BJ (cell line): ENCODE data around the gene PPP3CA. TPM values are rescaled to one million over a fixed set of nuclear protein-coding genes. Genes with fewer than 3 reads are reported as not detected.

Source experiments
- CTCF ChIA-PET: fragments of 350-600 bp; formaldehyde crosslinking; extraction: SDS; loops from one replicate; lab custom pipeline; 2021; ENCODE audit warnings: antibody characterized with exemption, inconsistent platforms; lab: Yijun Ruan, JAX
- POLR2A ChIA-PET: fragments of 300-600 bp; sonication (Branson Sonifier 250); formaldehyde crosslinking; extraction: SDS; loops from one replicate; lab custom pipeline; 2021; ENCODE audit warnings: antibody characterized with exemption; lab: Charles Lee
- DNase-seq: peaks from one replicate; pipeline ENCODE4 v3.0.0-alpha.2; 2011; ENCODE audit warnings: low read depth
- H3K27me3 ChIP-seq: 2 replicates; pipeline ENCODE4 v1.6.0; 2011; ENCODE audit warnings: low read length; ENCODE audit not compliant: control insufficient read depth, insufficient read depth
- H3K36me3 ChIP-seq: 2 replicates; pipeline ENCODE4 v1.5.1; 2011; ENCODE audit warnings: low read length; ENCODE audit not compliant: control insufficient read depth, insufficient read depth
- H3K4me3 ChIP-seq: 2 replicates; pipeline ENCODE4 v1.5.1; 2011; ENCODE audit warnings: low read depth, mild to moderate bottlenecking, control low read depth, low read length
- polyA plus RNA-seq: library from polyadenylated mRNA; depleted of rRNA; stranded (reverse); fragments of >200 nt; gene quantifications from 2 replicates; pipeline ENCODE4 v1.2.3, GENCODE V29; 2011
- TF ChIP-seq, protein P1 (sequence below): IDR thresholded peaks from 2 replicates; pipeline ENCODE4 v1.5.1; 2011; ENCODE audit warnings: low read depth, mild to moderate bottlenecking, control low read depth, inconsistent platforms, low read length, moderate library complexity; ENCODE audit not compliant: insufficient read depth

PPP3CA gene
- polyA plus RNA-seq, 1 experiment = 10.6 TPM

DNA sequence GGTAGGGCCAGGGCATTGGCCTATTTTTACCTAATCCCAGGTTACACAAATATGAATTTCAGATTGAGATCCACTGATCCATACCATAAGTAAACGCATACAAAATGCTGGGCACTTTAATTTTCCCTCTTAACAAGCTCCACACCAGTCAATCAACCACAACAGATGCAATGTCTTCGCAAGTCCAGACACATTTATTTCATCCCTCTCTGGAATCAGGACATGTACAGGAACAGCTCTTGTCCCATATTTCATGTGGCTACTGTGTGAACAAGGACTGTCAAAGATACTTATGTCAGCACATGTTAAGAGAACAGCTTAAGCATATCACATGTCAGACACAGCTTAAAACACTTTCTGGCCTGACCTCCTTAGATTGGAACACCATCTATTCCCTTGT, 145.9 kb downstream of the PPP3CA start:
- Histone ChIP-seq H3K27me3 (no peaks in the 10 kb centered on the region), H3K36me3 (no peaks in the 10 kb centered on the region), H3K4me3 (no peak overlapping the region)
- TF ChIP-seq, protein P1, sequence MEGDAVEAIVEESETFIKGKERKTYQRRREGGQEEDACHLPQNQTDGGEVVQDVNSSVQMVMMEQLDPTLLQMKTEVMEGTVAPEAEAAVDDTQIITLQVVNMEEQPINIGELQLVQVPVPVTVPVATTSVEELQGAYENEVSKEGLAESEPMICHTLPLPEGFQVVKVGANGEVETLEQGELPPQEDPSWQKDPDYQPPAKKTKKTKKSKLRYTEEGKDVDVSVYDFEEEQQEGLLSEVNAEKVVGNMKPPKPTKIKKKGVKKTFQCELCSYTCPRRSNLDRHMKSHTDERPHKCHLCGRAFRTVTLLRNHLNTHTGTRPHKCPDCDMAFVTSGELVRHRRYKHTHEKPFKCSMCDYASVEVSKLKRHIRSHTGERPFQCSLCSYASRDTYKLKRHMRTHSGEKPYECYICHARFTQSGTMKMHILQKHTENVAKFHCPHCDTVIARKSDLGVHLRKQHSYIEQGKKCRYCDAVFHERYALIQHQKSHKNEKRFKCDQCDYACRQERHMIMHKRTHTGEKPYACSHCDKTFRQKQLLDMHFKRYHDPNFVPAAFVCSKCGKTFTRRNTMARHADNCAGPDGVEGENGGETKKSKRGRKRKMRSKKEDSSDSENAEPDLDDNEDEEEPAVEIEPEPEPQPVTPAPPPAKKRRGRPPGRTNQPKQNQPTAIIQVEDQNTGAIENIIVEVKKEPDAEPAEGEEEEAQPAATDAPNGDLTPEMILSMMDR = no peak
- DNase-seq = no peak
- ChIA-PET POLR2A (no interaction called here), CTCF (interaction anchor here (1.1 to 1.4 kb wide), 2 partner anchors 13 to 17 kb away, joined by 3 to 6 read pairs; no protein-coding TSS in a partner anchor)

- TF ChIP-seq, protein P1 = no peak
- DNase-seq = peak; percentile 67
- Histone ChIP-seq H3K36me3 (no peaks in the 10 kb centered on the region), H3K27me3 (no peaks in the 10 kb centered on the region), H3K4me3 (no peak overlapping the region)
- CTCF ChIA-PET = interaction anchor here (1.4 kb wide), 1 partner anchor 18 kb away, joined by 6 read pairs; no protein-coding TSS in a partner anchor
- POLR2A ChIA-PET = no interaction called here
Observed at GRCh38 chr4:101200561-101200960, 146.8 kb downstream of the PPP3CA start.

- TF ChIP-seq, protein P1 = no peak
- POLR2A ChIA-PET = no interaction called here
- Histone ChIP-seq H3K36me3 (no peaks in the 10 kb centered on the region), H3K4me3 (no peak overlapping the region), H3K27me3 (no peaks in the 10 kb centered on the region)
- CTCF ChIA-PET = no interaction called here
- peak; percentile 21 for DNase-seq
Observed at GRCh38 chr4:101199507-101200285, 147.6 kb downstream of the PPP3CA start.

- H3K4me3 ChIP-seq = no peak overlapping the region
- H3K27me3 ChIP-seq = no peaks in the 10 kb centered on the region
- H3K36me3 ChIP-seq = no peaks in the 10 kb centered on the region
- ChIA-PET POLR2A (no interaction called here), CTCF (no interaction called here)
- DNase-seq = no peak
- TF ChIP-seq, protein P1 = no peak
Observed at GRCh38 chr4:101198682-101199339, 148.5 kb downstream of the PPP3CA start.

DNA sequence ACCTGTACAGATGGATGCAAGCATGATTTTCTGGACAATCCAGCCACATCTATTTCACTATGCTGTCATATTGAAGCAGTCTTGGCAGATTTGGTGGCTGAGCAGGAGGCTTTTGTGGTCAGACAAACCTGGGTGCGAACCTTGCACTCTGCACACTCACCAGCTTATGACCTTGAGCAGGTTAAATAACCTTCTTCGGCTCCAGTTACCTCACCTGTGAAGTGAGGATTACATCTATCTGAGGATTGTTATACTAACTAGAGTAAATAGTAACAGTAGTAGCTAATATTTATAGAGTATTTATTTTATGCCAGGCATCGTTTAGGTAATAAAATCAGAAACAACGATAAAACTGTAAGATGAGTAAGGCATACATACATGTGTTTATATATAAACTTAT, 150.0 kb downstream of the PPP3CA start:
- ChIA-PET CTCF (interaction anchor here (0.6 kb wide), 1 partner anchor 35 kb away, joined by 3 read pairs; no protein-coding TSS in a partner anchor), POLR2A (no interaction called here)
- H3K36me3 ChIP-seq = no peaks in the 10 kb centered on the region
- no peaks in the 10 kb centered on the region for H3K27me3 ChIP-seq
- H3K4me3 ChIP-seq = no peak overlapping the region
- no peak for DNase-seq
- TF ChIP-seq, protein P1 = no peak
